Embryonic facial prominence (tissue), 1 donor: ENCODE results near the gene PRPSAP2.
"Not testable (repeated sequence)": the region's sequence is repeated elsewhere in the genome, so short reads cannot be mapped to it uniquely, and the experiment has no call there.

Experiments
- DNase-seq: peaks from one replicate; pipeline ENCODE4 v3.0.0-alpha.2; 2016; ENCODE audit errors: extremely low spot score

Gene PRPSAP2

GRCh38 chr17:18857864-18858566, at the start of gene PRPSAP2:
Gene PRPSAP2 (plus strand): TSS chr17:18858131. CDS start chr17:18865834, 7,703 bp downstream.
- DNase-seq: peak; percentile 84

GRCh38 chr17:18815924-18816323, 42.0 kb upstream of the PRPSAP2 start:
- DNase-seq: not testable (repeated sequence)

- DNase-seq: peak; percentile 39
Observed at GRCh38 chr17:18816489-18817371, 41.2 kb upstream of the PRPSAP2 start.

- DNase-seq: not testable (repeated sequence)
Observed at GRCh38 chr17:18821430-18821829, 36.5 kb upstream of the PRPSAP2 start.

- not testable (repeated sequence) for DNase-seq
Observed at GRCh38 chr17:18827613-18828012, 30.3 kb upstream of the PRPSAP2 start.

GRCh38 chr17:18848501-18848900, 9.4 kb upstream of the PRPSAP2 start:
- DNase-seq: no peak

- no peak for DNase-seq
Observed at GRCh38 chr17:18850679-18851078, 7.3 kb upstream of the PRPSAP2 start.

- no peak for DNase-seq
Observed at GRCh38 chr17:18851201-18851600, 6.7 kb upstream of the PRPSAP2 start.

- DNase-seq: no peak
Observed at GRCh38 chr17:18854956-18855355, 3.0 kb upstream of the PRPSAP2 start.

GRCh38 chr17:18855831-18856569, 1.9 kb upstream of the PRPSAP2 start:
- peak; percentile 94 for DNase-seq

- DNase-seq: no peak
Observed at GRCh38 chr17:18856570-18856915, 1.4 kb upstream of the PRPSAP2 start.

GRCh38 chr17:18858567-18859245, 775 bp downstream of the PRPSAP2 start:
- no peak for DNase-seq

- DNase-seq: no peak
Observed at GRCh38 chr17:18859256-18859655, 1.3 kb downstream of the PRPSAP2 start.

GRCh38 chr17:18860161-18860972, 2.4 kb downstream of the PRPSAP2 start:
- DNase-seq: no peak

GRCh38 chr17:18862011-18862410, 4.1 kb downstream of the PRPSAP2 start:
- DNase-seq: no peak

GRCh38 chr17:18864996-18865395, 7.1 kb downstream of the PRPSAP2 start:
- not testable (repeated sequence) for DNase-seq

GRCh38 chr17:18866866-18867813, 9.2 kb downstream of the PRPSAP2 start:
- no peak for DNase-seq

- DNase-seq: no peak
Observed at GRCh38 chr17:18877104-18877645, 19.2 kb downstream of the PRPSAP2 start.

- no peak for DNase-seq
Observed at GRCh38 chr17:18888766-18889290, 30.9 kb downstream of the PRPSAP2 start.
